ENCODE results near the gene PSMB7. TPM values are rescaled to one million over a fixed set of nuclear protein-coding genes. Genes with fewer than 3 reads are reported as not detected.
A peak's percentile ranks its signal among the peaks of the same experiment; 100 is the strongest.

Gene PSMB7
- total RNA-seq, 1 experiment from 2014 or later = 187 TPM

GRCh38 chr9:124394167-124394566 lies 21.1 kb downstream of the PSMB7 start:
- POLR2A ChIA-PET = no interaction called here
- ATAC-seq (no peak), DNase-seq (ENCODE audit: low spot score) (no peak)
- Mint-ChIP-seq H3K9me3 (no peaks in the 10 kb centered on the region), H3K4me3 (no peak overlapping the region), H3K27ac (peak overlapping the region; percentile 70), H3K4me1 (peaks cover 39% of the 10 kb centered on the region), H3K27me3 (ENCODE audit: low read depth) (no peaks in the 10 kb centered on the region), H3K36me3 (peaks cover 3% of the 10 kb centered on the region)
- TF ChIP-seq TEAD4 (CRISPR knock-in tag; IDR thresholded peaks at IDR 0.05) (no peak), ZNF425 (CRISPR knock-in tag; conservative IDR thresholded peaks at IDR 0.05) (no peak), AFF4 (CRISPR knock-in tag; IDR thresholded peaks at IDR 0.05; ENCODE audit: borderline replicate concordance) (no peak), GRHL2 (CRISPR knock-in tag; IDR thresholded peaks at IDR 0.05; ENCODE audit: insufficient replicate concordance, severe bottlenecking) (no peak), PREB (CRISPR knock-in tag; IDR thresholded peaks at IDR 0.05; ENCODE audit: borderline replicate concordance) (no peak), ATF6 (CRISPR knock-in tag; IDR thresholded peaks at IDR 0.05) (no peak), OVOL2 (CRISPR knock-in tag; IDR thresholded peaks at IDR 0.05; ENCODE audit: borderline replicate concordance) (no peak), ZNF416 (CRISPR knock-in tag; IDR thresholded peaks at IDR 0.05) (no peak), PRDM15 (CRISPR knock-in tag; IDR thresholded peaks at IDR 0.05) (no peak), MAX (CRISPR knock-in tag; IDR thresholded peaks at IDR 0.05) (no peak), GTF2I (CRISPR knock-in tag; conservative IDR thresholded peaks at IDR 0.05) (no peak), CREM (CRISPR knock-in tag; IDR thresholded peaks at IDR 0.05) (no peak), ZMAT4 (CRISPR knock-in tag; IDR thresholded peaks at IDR 0.05) (no peak)
- CTCF ChIA-PET = interaction anchor here (0.6 to 2.2 kb wide), 9 partner anchors 8 to 143 kb away, joined by 3 to 12 read pairs (median 4); no protein-coding TSS in a partner anchor

All from WTC11 (cell line).